Astrocyte (in vitro differentiated cells and primary cell): ENCODE data around the gene MYEOV. TPM values are rescaled to one million over a fixed set of nuclear protein-coding genes. Genes with fewer than 3 reads are reported as not detected.

Experiments used
- DNase-seq: peaks from one replicate; pipeline ENCODE4 v3.0.0-alpha.2; 2010; ENCODE audit warnings: low read depth
- FAIRE-seq: peaks from 2 replicates; lab custom pipeline; 2011; peaks lifted over from hg19 to GRCh38; lab: Jason Lieb, UNC
- H2AFZ ChIP-seq: 2 replicates; pipeline ENCODE4 v1.6.0; 2012; ENCODE audit warnings: low read depth, low read length, inconsistent platforms
- H3K27ac ChIP-seq: 2 replicates; pipeline ENCODE4 v1.5.1; 2011; ENCODE audit warnings: low read depth, low read length, inconsistent platforms
- H3K27me3 ChIP-seq: 2 replicates; pipeline ENCODE4 v1.6.0; 2011; ENCODE audit warnings: low read length, inconsistent platforms; ENCODE audit not compliant: insufficient read depth
- H3K36me3 ChIP-seq: 2 replicates; pipeline ENCODE4 v1.5.1; 2011; ENCODE audit warnings: low read length, inconsistent platforms; ENCODE audit not compliant: insufficient read depth
- H3K4me1 ChIP-seq: 2 replicates; pipeline ENCODE4 v1.5.1; 2011; ENCODE audit warnings: low read length, inconsistent platforms; ENCODE audit not compliant: insufficient read depth
- H3K4me2 ChIP-seq: 2 replicates; pipeline ENCODE4 v1.6.0; 2012; ENCODE audit warnings: low read length, inconsistent platforms
- H3K4me3 ChIP-seq: 2 replicates; pipeline ENCODE4 v1.5.1; 2011; ENCODE audit warnings: low read depth, mild to moderate bottlenecking, low read length, inconsistent platforms; ENCODE audit not compliant: insufficient read depth
- H3K79me2 ChIP-seq: 2 replicates; pipeline ENCODE4 v1.6.0; 2012; ENCODE audit warnings: mild to moderate bottlenecking, low read length, inconsistent platforms; ENCODE audit not compliant: insufficient read depth
- H3K9ac ChIP-seq: 2 replicates; pipeline ENCODE4 v1.6.0; 2012; ENCODE audit warnings: mild to moderate bottlenecking, low read length, inconsistent platforms
- H3K9me3 ChIP-seq: 2 replicates; pipeline ENCODE4 v1.5.1; 2012; ENCODE audit warnings: low read depth, mild to moderate bottlenecking, low read length, inconsistent platforms; ENCODE audit not compliant: insufficient read depth
- H4K20me1 ChIP-seq: 2 replicates; pipeline ENCODE4 v1.6.0; 2012; ENCODE audit warnings: low read length, inconsistent platforms; ENCODE audit not compliant: insufficient read depth
- H3K27ac Mint-ChIP-seq: one replicate; pipeline ENCODE4 v1.8.0; 2021; ENCODE audit warnings: mild to moderate bottlenecking, mixed read lengths; ENCODE audit not compliant: unreplicated experiment
- H3K27me3 Mint-ChIP-seq: one replicate; pipeline ENCODE4 v1.8.0; 2021; ENCODE audit warnings: low read depth, mixed read lengths; ENCODE audit not compliant: unreplicated experiment
- H3K36me3 Mint-ChIP-seq: one replicate; pipeline ENCODE4 v1.8.0; 2021; ENCODE audit warnings: low read depth, mixed read lengths; ENCODE audit not compliant: unreplicated experiment
- H3K4me1 Mint-ChIP-seq: one replicate; pipeline ENCODE4 v1.8.0; 2021; ENCODE audit warnings: low read depth, mixed read lengths; ENCODE audit not compliant: unreplicated experiment
- H3K4me3 Mint-ChIP-seq: one replicate; pipeline ENCODE4 v1.8.0; 2021; ENCODE audit warnings: mild to moderate bottlenecking, moderate library complexity, mixed read lengths; ENCODE audit not compliant: unreplicated experiment
- H3K9me3 Mint-ChIP-seq: one replicate; pipeline ENCODE4 v1.8.0; 2021; ENCODE audit warnings: mild to moderate bottlenecking, mixed read lengths; ENCODE audit not compliant: unreplicated experiment
- CTCF ChIP-seq: IDR thresholded peaks from 2 replicates; pipeline ENCODE4 v1.5.1; 2011; ENCODE audit warnings: low read depth, mild to moderate bottlenecking, inconsistent platforms, low read length, moderate library complexity; ENCODE audit not compliant: insufficient read depth
- EZH2 ChIP-seq: IDR thresholded peaks from 2 replicates; pipeline ENCODE4 v1.6.1; 2012; ENCODE audit warnings: mild to moderate bottlenecking, low read length, inconsistent platforms; ENCODE audit not compliant: insufficient read depth
- total RNA-seq: library from RNA; stranded (reverse); gene quantifications from 2 replicates; pipeline ENCODE4 v1.2.1, GENCODE V29; 2021

The MYEOV gene
- total RNA-seq, 1 donor from 2014 or later = not detected

- H3K4me1 Mint-ChIP-seq = peaks cover 1% of the 10 kb centered on the region
- H3K4me1 ChIP-seq = peaks cover 17% of the 10 kb centered on the region
- H2AFZ ChIP-seq = no peak overlapping the region
- no peaks in the 10 kb centered on the region for H4K20me1 ChIP-seq
- DNase-seq = no peak
- H3K9ac ChIP-seq = no peak overlapping the region
- H3K27ac Mint-ChIP-seq = no peak overlapping the region
- no peak for FAIRE-seq
- no peaks in the 10 kb centered on the region for H3K36me3 ChIP-seq
- no peaks in the 10 kb centered on the region for H3K27me3 ChIP-seq
- no peak overlapping the region for H3K4me2 ChIP-seq
- H3K79me2 ChIP-seq = no peaks in the 10 kb centered on the region
- peaks cover 9% of the 10 kb centered on the region for H3K9me3 Mint-ChIP-seq
- no peak overlapping the region for H3K4me3 ChIP-seq
- H3K36me3 Mint-ChIP-seq = peaks cover 2% of the 10 kb centered on the region
- no peak overlapping the region for H3K27ac ChIP-seq
- TF ChIP-seq EZH2 (no peak), CTCF (no peak)
- H3K9me3 ChIP-seq = no peaks in the 10 kb centered on the region
- H3K27me3 Mint-ChIP-seq = peaks cover 65% of the 10 kb centered on the region
- H3K4me3 Mint-ChIP-seq = no peak overlapping the region
These were observed 12.1 kb downstream of the MYEOV start for GRCh38 chr11:69305885-69306540.

- no peak for FAIRE-seq
- no peak overlapping the region for H2AFZ ChIP-seq
- no peaks in the 10 kb centered on the region for H4K20me1 ChIP-seq
- H3K36me3 ChIP-seq = no peaks in the 10 kb centered on the region
- no peak overlapping the region for H3K4me2 ChIP-seq
- H3K9ac ChIP-seq = no peak overlapping the region
- Mint-ChIP-seq H3K4me3 (no peak overlapping the region), H3K9me3 (peaks cover 7% of the 10 kb centered on the region), H3K36me3 (peaks cover 2% of the 10 kb centered on the region), H3K27ac (no peak overlapping the region), H3K27me3 (peaks cover 72% of the 10 kb centered on the region), H3K4me1 (peaks cover 3% of the 10 kb centered on the region)
- H3K4me3 ChIP-seq = no peak overlapping the region
- no peaks in the 10 kb centered on the region for H3K79me2 ChIP-seq
- no peaks in the 10 kb centered on the region for H3K27me3 ChIP-seq
- H3K27ac ChIP-seq = no peak overlapping the region
- H3K4me1 ChIP-seq = peaks cover 13% of the 10 kb centered on the region
- no peaks in the 10 kb centered on the region for H3K9me3 ChIP-seq
- no peak for TF ChIP-seq CTCF
- TF ChIP-seq EZH2 = no peak
- no peak for DNase-seq
These were observed 12.9 kb downstream of the MYEOV start for GRCh38 chr11:69306821-69307220.

GRCh38 chr11:69307421-69307820 lies 13.5 kb downstream of the MYEOV start:
- Mint-ChIP-seq H3K27ac (no peak overlapping the region), H3K9me3 (peaks cover 7% of the 10 kb centered on the region)

More at GRCh38 chr11:69307421-69307820, 13.5 kb downstream of the MYEOV start:
- peaks cover 74% of the 10 kb centered on the region for H3K27me3 Mint-ChIP-seq
- TF ChIP-seq CTCF = no peak
- TF ChIP-seq EZH2 = no peak
- H3K27me3 ChIP-seq = no peaks in the 10 kb centered on the region
- H3K4me1 ChIP-seq = peaks cover 11% of the 10 kb centered on the region
- no peaks in the 10 kb centered on the region for H3K36me3 ChIP-seq
- no peak overlapping the region for H3K4me3 ChIP-seq
- H3K4me3 Mint-ChIP-seq = no peak overlapping the region
- no peak for FAIRE-seq
- peaks cover 2% of the 10 kb centered on the region for H3K36me3 Mint-ChIP-seq
- H3K27ac ChIP-seq = no peak overlapping the region
- no peaks in the 10 kb centered on the region for H4K20me1 ChIP-seq
- no peaks in the 10 kb centered on the region for H3K9me3 ChIP-seq
- no peak overlapping the region for H2AFZ ChIP-seq
- no peak overlapping the region for H3K4me2 ChIP-seq
- peaks cover 5% of the 10 kb centered on the region for H3K4me1 Mint-ChIP-seq
- no peaks in the 10 kb centered on the region for H3K79me2 ChIP-seq
- DNase-seq = no peak
- no peak overlapping the region for H3K9ac ChIP-seq
